GM12892 (cell line): Measurements from ENCODE around the gene MXD4.

Experiments used
- POLR2A ChIP-seq: IDR thresholded peaks from 2 replicates; pipeline ENCODE4 v1.6.1; 2011; ENCODE audit warnings: low read depth, low read length, control low read depth
- POLR2AphosphoS5 ChIP-seq: IDR thresholded peaks from 2 replicates; pipeline ENCODE4 v1.6.1; 2011; ENCODE audit warnings: low read depth, low read length, control low read depth
- TAF1 ChIP-seq: IDR thresholded peaks from 2 replicates; pipeline ENCODE4 v1.6.1; 2011; ENCODE audit warnings: low read depth, mild to moderate bottlenecking, control low read depth, low read length, borderline replicate concordance

DNA sequence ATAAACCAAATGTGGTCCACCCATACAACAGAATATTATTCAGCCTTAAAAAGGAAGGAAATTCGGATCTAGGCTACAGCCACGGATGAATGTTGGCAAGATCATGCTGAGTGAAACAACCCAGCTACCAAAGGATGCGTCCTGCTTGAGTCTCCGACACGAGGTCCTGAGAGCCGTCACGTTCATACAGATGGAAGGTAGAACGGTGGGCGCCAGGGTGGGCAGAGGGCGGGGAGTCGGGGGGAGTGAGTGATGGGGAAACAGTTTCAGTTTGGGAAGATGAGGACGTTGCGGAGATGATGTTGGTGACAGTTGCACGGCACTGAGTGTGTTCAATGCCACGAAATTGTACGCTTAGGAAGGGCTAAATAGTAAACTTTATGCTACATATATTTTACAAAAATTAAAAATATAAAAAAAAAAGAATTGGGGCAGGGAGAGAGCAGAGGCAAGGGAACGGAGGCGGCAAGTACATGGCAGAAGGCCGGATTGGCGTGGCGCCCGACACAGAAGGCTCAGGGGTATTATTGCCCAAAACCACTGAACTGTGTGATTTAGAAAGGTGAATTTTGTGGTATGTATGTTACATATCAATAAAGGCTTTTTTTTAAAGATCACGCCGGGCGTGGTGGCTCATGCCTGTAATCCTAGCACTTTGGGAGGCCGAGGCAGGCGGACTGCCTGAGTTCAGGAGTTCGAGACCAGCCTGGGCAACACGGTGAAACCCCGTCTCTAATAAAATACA lies 14.8 kb upstream of the MXD4 start:
- no peak for TF ChIP-seq POLR2A
- TF ChIP-seq TAF1: no peak
- TF ChIP-seq POLR2AphosphoS5: no peak
